Measurements from ENCODE around the gene XCR1.

DNA sequence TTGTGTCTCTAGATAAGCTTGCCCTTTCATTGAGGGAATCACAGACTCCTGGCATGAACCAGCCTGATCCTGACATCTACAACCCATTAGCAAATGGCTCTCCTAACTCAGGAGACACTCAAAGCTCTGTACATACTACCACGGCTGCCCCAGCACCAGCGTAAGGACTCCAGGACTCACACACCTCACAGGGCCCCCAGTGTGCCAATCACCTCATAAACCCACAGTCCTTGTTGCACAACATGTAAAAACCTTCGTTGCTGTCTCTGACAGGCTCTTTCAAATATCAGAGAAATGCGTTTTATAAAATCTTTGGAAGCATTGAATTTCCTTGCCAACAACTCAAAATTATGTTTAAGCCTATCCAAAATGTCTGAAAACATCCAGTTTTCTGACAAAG lies 38.9 kb downstream of the XCR1 start:
- TF ChIP-seq, protein P1, sequence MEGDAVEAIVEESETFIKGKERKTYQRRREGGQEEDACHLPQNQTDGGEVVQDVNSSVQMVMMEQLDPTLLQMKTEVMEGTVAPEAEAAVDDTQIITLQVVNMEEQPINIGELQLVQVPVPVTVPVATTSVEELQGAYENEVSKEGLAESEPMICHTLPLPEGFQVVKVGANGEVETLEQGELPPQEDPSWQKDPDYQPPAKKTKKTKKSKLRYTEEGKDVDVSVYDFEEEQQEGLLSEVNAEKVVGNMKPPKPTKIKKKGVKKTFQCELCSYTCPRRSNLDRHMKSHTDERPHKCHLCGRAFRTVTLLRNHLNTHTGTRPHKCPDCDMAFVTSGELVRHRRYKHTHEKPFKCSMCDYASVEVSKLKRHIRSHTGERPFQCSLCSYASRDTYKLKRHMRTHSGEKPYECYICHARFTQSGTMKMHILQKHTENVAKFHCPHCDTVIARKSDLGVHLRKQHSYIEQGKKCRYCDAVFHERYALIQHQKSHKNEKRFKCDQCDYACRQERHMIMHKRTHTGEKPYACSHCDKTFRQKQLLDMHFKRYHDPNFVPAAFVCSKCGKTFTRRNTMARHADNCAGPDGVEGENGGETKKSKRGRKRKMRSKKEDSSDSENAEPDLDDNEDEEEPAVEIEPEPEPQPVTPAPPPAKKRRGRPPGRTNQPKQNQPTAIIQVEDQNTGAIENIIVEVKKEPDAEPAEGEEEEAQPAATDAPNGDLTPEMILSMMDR (IDR thresholded peaks at IDR 0.05): no peak
- no peak for TF ChIP-seq POLR2A (IDR thresholded peaks at IDR 0.05)
